Globus pallidus (tissue), 1 donor: ENCODE data around the gene TRIP11.

ENCODE experiments used
- DNase-seq: peaks from one replicate; pipeline ENCODE4 v3.0.0-alpha.2; 2015; ENCODE audit warnings: low spot score

TRIP11 gene

GRCh38 chr14:92009604-92010003, 30.3 kb downstream of the TRIP11 start:
- no peak for DNase-seq

GRCh38 chr14:92005019-92005418, 34.8 kb downstream of the TRIP11 start:
- no peak for DNase-seq

- no peak for DNase-seq
These were observed 35.8 kb downstream of the TRIP11 start for GRCh38 chr14:92004062-92004461.

- no peak for DNase-seq
These were observed 40.9 kb downstream of the TRIP11 start for GRCh38 chr14:91998667-91999570.

DNA sequence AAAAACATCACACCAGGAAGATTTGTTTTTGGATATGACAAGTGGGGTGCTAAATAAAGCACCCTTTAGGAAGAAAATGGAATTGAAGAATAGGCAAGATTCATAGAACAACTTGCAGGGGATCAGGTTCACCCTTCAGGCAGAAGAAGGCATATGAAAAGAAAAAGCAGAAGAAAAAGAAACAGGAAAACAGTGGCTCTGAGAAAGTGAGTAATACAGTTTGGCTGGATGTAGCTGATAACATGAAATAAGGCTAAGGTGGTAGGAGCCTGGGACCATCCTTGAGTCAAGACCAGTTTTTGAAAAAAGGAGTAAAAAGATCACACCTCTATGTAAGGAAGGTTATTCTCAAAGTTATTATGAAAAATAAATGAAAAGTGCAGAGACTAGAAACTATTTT, 42.4 kb downstream of the TRIP11 start:
- DNase-seq = no peak

- peak; percentile 31 for DNase-seq
These were observed 42.9 kb downstream of the TRIP11 start for GRCh38 chr14:91996948-91997371.

- DNase-seq = no peak
These were observed 52.7 kb downstream of the TRIP11 start for GRCh38 chr14:91987192-91987591.

GRCh38 chr14:91985521-91986255, 54.2 kb downstream of the TRIP11 start:
- no peak for DNase-seq

- DNase-seq = no peak
These were observed 54.9 kb downstream of the TRIP11 start for GRCh38 chr14:91985008-91985407.

GRCh38 chr14:91983588-91983987, 56.3 kb downstream of the TRIP11 start:
- no peak for DNase-seq

DNA sequence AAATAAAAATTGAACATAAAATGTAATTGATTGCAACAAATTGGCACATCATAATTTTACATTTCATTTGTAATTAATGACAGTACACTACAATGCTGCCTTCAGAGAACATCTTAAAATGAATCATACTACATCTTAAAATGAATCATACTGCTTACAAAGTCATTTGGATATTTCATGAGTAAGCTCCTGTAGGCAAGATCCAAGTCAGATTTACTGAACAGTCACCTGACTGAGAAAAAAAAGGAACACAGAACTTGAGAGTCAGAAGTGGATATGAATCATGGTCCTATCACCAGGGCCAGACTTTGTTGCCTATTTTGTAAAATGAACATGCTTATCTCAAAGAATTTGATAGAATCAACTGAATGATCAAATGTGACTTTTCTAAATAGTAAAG, 59.7 kb downstream of the TRIP11 start:
- DNase-seq = no peak

- DNase-seq = no peak
These were observed 62.0 kb downstream of the TRIP11 start for GRCh38 chr14:91977884-91978283.

DNA sequence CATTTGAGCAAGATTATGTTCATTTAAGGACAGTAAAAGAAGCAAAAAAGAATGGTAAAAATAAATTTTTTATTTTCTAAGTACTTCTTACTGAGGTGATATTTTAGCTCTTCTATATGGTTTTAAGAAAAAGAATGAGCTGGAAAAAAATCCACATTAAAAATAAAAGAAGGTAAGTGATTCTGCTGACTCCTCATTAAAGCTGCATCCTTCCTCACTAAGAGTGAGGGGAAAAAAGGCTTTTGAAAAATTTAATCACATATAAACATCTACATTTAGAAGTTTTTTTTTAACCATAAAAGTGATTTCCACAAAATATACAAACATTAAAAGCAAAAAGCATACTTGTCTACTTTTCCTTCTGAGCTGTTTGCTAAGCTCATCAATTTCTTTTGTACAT, 64.1 kb downstream of the TRIP11 start:
- no peak for DNase-seq

GRCh38 chr14:91971188-91971778, 68.6 kb downstream of the TRIP11 start:
- DNase-seq = no peak

GRCh38 chr14:91968280-91968679, 71.6 kb downstream of the TRIP11 start:
- no peak for DNase-seq

GRCh38 chr14:91964724-91965123, 75.1 kb downstream of the TRIP11 start:
- DNase-seq = peak; percentile 26

GRCh38 chr14:91964011-91964410, 75.8 kb downstream of the TRIP11 start:
- DNase-seq = no peak

DNA sequence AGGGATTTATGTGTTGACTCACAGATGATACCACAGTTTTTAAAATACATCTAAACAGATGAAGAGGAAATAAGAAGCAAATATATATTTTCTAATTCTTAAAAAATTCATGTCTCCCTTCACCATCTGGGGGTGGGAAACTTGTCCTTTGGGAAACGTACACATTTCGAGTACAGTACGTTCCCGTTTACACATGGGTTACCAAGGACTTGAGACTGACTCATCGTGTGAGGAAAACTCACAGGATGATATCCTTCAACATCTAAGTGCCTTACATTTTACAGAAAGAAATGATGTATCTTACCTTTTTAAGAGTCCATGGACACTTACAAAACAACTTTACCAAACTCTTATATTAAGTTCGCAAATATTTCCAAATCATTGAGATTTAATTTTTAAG, 76.4 kb downstream of the TRIP11 start:
- DNase-seq = no peak

GRCh38 chr14:91961297-91962220, 78.3 kb downstream of the TRIP11 start:
- DNase-seq = no peak

DNA sequence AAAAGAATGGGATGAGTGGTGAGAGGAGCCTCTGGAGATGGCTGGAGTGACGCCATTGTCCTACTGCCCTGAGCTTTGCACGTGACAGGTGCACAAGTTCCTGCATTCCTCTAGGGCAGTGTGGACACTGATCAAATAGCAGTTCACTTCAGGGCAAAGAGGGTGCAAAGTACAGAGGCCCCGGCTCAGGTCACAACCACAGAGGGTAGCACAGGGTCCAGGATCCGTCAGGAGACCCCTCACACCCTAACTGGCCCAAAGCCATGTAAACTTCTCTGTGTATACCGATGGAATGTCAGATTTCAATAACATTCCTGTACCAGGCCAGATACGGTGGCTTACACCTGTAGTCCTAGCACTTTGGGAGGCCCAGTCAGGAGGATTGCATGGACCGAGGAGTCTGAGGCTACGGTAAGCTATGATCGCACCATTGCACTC, 82.0 kb downstream of the TRIP11 start:
- DNase-seq = no peak

DNA sequence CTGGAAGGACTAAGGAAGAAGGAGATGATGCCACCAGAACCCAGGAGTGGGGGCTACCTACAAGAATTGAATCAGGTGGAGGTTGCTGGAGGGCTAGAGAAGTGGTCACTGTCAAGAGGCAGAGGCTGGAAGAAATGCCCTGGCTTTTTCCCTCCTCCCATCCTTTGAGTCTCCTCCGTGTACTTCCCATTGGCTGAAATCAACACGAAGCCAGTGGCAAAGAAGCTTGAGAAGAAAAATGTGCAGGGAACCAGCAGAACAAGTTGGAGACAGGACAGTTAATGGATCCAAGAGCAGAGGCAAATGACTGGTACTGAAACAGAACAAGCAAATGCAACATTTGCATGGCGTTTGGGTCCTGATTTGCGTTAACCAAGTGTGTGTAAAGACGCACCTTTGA, 83.2 kb downstream of the TRIP11 start:
- no peak for DNase-seq

- no peak for DNase-seq
These were observed 84.7 kb downstream of the TRIP11 start for GRCh38 chr14:91955168-91955567.
